Activated gamma-delta T cell treated with anti-CD3 and anti-CD28 coated beads, Interleukin-2, amount 50 U/mL, for 16 hours (primary cell): Measurements from ENCODE around the gene RNASE9.
A peak's percentile ranks its signal among the peaks of the same experiment; 100 is the strongest.
"Not testable (repeated sequence)": the region's sequence is repeated elsewhere in the genome, so short reads cannot be mapped to it uniquely, and the experiment has no call there.

Experiments
- DNase-seq: peaks from one replicate; pipeline ENCODE4 v3.0.0-alpha.2; 2020; ENCODE audit warnings: low read depth

RNASE9 gene

DNA sequence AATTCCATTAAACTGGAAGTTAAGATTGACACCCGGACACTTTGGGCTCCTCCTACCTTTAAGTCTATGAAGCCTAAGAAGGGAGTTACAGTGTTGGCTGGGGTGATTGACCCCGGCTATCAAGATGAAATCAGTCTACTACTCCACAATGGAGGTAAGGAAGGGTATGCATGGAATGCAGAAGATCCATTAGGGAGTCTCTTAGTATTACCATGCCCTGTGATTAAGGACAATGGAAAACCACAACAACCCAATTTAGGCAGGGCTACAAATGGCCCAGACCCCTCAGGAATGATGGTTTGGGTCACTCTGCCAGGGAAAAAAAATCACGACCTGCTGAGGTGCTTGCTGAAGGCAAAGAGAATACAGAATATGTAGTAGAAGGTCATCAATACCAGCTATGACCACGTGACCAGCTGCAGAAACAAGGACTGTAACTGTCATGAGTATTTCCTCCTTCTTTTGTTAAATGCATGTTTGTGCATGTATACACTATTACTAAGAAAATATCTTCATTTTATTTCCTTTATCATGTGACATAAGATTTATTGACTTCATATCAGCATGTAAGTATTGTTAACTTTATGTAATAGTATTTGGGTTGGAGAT, 11.6 kb upstream of the RNASE9 start:
- DNase-seq = not testable (repeated sequence)

GRCh38 chr14:20570720-20571119, 9.9 kb upstream of the RNASE9 start:
- not testable (repeated sequence) for DNase-seq

GRCh38 chr14:20569865-20570264, 9.0 kb upstream of the RNASE9 start:
- DNase-seq = not testable (repeated sequence)

GRCh38 chr14:20569066-20569465, 8.2 kb upstream of the RNASE9 start:
- no peak for DNase-seq

- no peak for DNase-seq
Measured at GRCh38 chr14:20568393-20568792, 7.5 kb upstream of the RNASE9 start.

GRCh38 chr14:20567199-20567598, 6.4 kb upstream of the RNASE9 start:
- DNase-seq = not testable (repeated sequence)

DNA sequence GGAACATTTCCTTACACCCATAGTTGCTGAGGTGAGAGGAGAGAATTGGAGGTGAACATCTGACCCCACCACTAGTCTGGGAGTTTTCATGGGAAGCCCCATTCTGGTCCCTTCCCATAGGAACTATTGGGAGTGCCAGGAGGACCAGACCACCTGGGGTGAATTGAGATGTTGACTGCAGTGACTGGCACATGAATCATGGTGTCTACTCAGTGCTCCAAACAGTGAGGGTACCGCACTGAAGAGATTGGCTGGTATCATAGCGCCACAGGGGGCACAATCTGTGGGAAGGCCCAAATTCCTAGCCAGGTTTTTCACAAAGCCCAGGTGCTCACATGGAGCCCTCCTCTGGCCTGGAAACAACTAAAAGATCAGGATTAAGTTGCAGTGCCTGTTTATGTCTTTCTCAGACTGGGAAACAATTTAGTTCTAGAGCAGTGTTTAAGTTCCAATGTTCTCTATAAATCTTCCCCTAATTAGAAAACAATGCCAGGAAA, 3.7 kb upstream of the RNASE9 start:
- DNase-seq = no peak

GRCh38 chr14:20563971-20564370, 3.1 kb upstream of the RNASE9 start:
- DNase-seq = no peak

- no peak for DNase-seq
Measured at GRCh38 chr14:20559461-20559904, 1.4 kb downstream of the RNASE9 start.

GRCh38 chr14:20557212-20557542, 3.7 kb downstream of the RNASE9 start:
- DNase-seq = no peak

GRCh38 chr14:20556500-20557211, 4.2 kb downstream of the RNASE9 start:
- DNase-seq = no peak

DNA sequence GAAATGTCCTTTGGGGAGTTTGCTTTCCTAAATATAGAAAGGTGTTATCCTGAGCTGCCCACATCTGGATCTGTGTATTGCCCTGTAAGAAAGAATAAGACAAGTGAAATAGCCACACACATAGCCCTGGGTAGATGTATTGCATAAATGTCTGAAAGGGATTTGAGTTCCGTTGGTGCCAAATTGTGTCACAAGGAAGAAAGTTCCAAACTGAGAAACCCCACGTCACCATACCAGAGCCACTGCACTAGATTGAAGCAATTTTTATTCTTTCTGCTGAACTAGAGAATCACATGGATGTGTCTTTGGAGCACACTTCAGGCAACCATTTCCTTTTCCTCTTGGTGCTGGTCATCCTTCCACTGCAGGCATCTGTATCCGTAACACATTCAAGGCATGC, 5.0 kb downstream of the RNASE9 start:
- no peak for DNase-seq

GRCh38 chr14:20553024-20553423, 7.8 kb downstream of the RNASE9 start:
- DNase-seq = no peak

DNA sequence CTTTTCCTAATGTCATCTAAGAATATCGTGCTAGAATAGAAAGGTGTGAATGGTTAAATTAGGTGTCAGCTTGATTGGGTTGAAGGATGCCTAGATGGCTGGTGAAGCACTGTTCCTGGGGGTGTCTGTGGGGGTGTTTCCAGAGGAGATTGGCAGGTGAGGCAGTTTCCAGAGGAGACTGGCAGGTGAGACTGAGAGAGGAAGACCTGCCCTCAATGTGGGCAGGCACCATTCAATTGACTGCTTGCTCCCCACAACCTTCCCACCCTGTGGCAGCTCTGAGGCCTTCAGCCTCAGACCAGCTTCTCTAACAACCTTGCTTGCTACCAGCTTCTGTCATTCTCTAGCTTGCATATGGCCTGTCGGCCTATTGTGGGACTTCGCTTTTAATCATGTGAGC, 9.2 kb downstream of the RNASE9 start:
- DNase-seq = no peak

DNA sequence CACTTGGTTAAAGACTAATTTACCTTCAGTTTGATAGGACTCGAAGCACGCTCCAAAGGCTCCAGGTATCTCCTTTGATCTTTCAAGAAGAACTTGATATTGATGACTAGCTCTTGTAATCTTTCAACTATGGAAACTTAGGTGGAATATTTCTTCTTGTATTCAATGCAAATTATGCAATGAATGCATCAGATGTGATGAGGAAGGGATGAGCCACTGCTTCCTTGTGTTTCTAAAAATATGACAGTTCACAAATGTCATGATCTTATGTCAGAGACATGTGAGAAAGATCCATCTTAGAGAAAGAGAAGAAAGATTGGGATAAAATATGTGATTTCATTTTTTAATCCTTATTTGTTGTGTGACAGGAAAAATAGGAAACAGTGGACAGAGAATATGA, 9.9 kb downstream of the RNASE9 start:
- DNase-seq = no peak

DNA sequence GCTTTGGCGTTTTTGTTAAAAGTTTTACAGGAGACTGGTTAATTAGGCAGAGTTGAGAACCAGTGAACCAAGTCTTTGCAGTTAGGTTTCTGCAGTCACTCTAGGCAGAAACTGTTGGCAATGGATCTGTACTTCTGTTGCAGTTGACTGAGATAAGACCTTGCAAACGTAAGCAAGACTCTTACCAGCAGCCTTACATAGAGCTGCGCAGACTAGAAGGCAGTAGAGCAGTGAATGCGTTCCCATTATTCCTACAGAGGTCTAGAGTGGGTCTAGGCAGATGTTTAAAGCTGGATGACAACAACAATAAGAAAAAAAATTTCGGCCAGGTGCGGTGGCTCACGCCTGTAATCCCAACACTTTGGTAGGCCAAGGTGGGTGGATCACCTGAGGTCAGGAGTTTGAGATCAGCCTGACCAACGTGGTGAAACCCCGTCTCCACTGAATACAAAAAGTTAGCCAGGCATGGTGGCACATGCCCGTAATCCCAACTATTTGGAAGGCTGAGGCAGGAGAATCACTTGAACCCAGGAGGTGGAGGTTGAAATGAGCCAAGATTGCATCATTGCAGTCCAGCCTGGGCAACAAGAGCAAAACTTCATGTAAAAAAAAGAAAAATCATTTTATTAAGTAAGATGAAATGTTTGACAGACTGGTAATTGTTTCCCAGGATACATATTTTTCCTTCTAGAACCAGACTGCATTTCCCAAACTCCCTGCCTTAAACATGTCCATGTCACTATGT, 12.3 kb downstream of the RNASE9 start:
- no peak for DNase-seq

DNA sequence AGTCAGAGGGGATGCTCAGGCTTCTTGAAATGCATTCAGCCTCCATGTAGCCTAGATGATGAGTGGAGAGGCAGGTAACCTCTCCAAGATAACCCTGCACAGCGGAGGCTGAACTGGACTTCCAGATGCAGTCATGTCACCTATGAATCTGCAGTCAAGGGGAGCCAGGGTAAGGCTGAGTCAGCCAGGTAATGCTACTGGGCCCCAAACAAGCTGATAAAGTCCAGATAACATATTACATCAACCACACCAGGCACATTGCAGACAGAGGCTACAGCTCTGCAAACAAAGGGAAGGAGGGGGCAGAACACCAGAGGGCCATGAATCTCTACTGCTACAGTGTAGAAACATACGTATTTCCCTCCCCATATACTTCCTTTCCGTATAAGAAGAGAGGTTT, 14.0 kb downstream of the RNASE9 start:
- no peak for DNase-seq

DNA sequence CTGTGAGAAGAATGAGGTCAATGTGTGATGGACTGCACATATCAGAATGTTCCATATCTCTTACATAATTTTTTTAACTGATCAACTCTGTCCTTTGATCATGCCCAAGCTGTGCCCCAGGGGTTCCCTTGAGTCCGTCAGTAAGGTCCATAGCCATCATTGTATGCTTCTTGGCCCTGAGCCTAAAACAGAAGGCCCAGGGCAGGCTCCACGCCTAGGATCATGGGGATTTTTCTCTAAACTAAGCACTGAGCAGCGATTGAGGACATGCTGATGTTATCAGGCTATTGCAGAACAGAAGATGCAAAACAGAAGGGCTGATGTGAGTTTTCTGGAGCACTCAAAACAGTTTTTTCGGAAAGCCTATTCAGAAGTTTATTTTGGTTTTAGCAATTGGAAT, 20.9 kb downstream of the RNASE9 start:
- no peak for DNase-seq

- peak; percentile 53 for DNase-seq
Measured at GRCh38 chr14:20530771-20531571, 29.9 kb downstream of the RNASE9 start.

DNA sequence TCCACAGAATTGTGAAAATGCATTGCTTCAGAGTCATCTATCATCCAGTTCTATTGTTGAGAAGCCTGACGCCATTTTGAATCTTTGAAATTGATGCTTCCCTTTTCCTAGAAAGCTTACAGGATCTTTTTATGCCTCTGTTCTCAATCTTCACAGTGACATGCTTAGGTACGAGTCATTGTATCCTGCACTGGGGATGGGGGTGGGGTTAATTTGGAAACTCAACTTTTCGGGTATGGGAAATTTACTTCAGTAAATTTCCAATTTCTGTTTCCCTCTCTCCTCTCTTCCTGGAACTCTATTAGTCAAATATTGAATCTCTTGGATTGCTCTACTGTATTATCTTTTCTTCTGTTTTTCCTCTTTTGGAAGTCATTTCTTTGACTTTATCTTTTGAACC, 31.0 kb downstream of the RNASE9 start:
- no peak for DNase-seq

DNA sequence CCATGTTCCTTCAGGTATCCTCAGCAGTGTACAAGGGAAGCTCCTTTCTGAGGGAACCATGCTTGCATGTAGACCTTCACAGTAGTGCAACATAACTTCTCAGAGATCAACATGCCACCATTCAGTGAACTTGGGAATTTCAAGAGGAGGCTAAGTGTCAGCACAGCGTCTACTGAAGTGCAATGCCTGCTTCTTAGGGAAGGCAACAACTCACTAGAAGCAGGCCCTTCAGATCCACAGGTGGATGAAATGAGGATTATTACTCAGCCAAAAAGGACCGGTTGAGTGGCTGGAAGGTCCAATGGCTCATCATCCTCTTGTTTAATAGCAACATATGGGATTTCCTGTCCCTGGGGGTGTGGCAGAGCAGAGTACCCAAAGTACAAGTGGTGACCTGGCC, 36.8 kb downstream of the RNASE9 start:
- DNase-seq = no peak

GRCh38 chr14:20522332-20522731, 38.5 kb downstream of the RNASE9 start:
- DNase-seq = no peak
